GM13977 (cell line): ENCODE results near the gene LILRB5.
"Not testable (repeated sequence)": the region's sequence is repeated elsewhere in the genome, so short reads cannot be mapped to it uniquely, and the experiment has no call there.

ENCODE experiments used
- DNase-seq: peaks from one replicate; pipeline ENCODE4 v3.0.0; 2012; ENCODE audit warnings: low spot score
- CTCF ChIP-seq: IDR thresholded peaks from 2 replicates; pipeline ENCODE4 v1.5.1; 2012; ENCODE audit warnings: mild to moderate bottlenecking, control low read depth; ENCODE audit not compliant: insufficient read depth; ENCODE audit errors: extremely low read depth, missing control alignments
- in situ Hi-C: fragments of 300-500 bp; cut with MboI; formaldehyde crosslinking; loops from one replicate; pipeline ENCODE4 v1.12.0; 2022; ENCODE audit warnings: low sequenced_read_pairs, low pct_unique_long_range_greater_than_20kb, mixed read lengths, inconsistent platforms; ENCODE audit not compliant: unreplicated experiment

Gene LILRB5

GRCh38 chr19:54297759-54298305, 40.8 kb upstream of the LILRB5 start:
- peak; percentile 26 for TF ChIP-seq CTCF
- in situ Hi-C loops = loop anchor here (5.0 kb wide), 1 partner anchor 279 kb away; no protein-coding TSS in a partner anchor
- peak; percentile 52 for DNase-seq

GRCh38 chr19:54294539-54294938, 37.5 kb upstream of the LILRB5 start:
- TF ChIP-seq CTCF = no peak
- no peak for DNase-seq
- in situ Hi-C loops = no loop called here

- in situ Hi-C loops, DNase-seq: not testable (repeated sequence)
Measured at GRCh38 chr19:54289160-54289559, 32.1 kb upstream of the LILRB5 start.

- in situ Hi-C loops = no loop called here
- no peak for TF ChIP-seq CTCF
- DNase-seq = no peak
Measured at GRCh38 chr19:54287456-54287855, 30.4 kb upstream of the LILRB5 start.

- in situ Hi-C loops, DNase-seq: not testable (repeated sequence)
Measured at GRCh38 chr19:54286283-54286682, 29.2 kb upstream of the LILRB5 start.

- in situ Hi-C loops, DNase-seq: not testable (repeated sequence)
Measured at GRCh38 chr19:54285427-54286056, 28.5 kb upstream of the LILRB5 start.

GRCh38 chr19:54282686-54283470, 25.8 kb upstream of the LILRB5 start:
- no peak for TF ChIP-seq CTCF
- in situ Hi-C loops = no loop called here
- peak; percentile 36 for DNase-seq

- in situ Hi-C loops, DNase-seq: not testable (repeated sequence)
Measured at GRCh38 chr19:54281729-54282075, 24.6 kb upstream of the LILRB5 start.
